GM06990 (cell line): ENCODE results near the gene ANK3.

Source experiments
- DNase-seq: peaks from one replicate; pipeline ENCODE4 v3.0.0-alpha.2; 2011; ENCODE audit not compliant: insufficient read length; ENCODE audit errors: extremely low read depth
- H3K27me3 ChIP-seq: replicated peaks from 2 replicates; pipeline ENCODE4 v1.6.0; 2011; ENCODE audit warnings: low read length; ENCODE audit not compliant: control insufficient read depth, insufficient read depth
- H3K36me3 ChIP-seq: 2 replicates; pipeline ENCODE4 v1.5.1; 2011; ENCODE audit warnings: low read length; ENCODE audit not compliant: control insufficient read depth, insufficient read depth
- H3K4me3 ChIP-seq: replicated peaks from 2 replicates; pipeline ENCODE4 v1.5.1; 2011; ENCODE audit warnings: low read depth, mild to moderate bottlenecking, control low read depth, low read length
- CTCF ChIP-seq: IDR thresholded peaks from 2 replicates; pipeline ENCODE4 v1.5.1; 2011; ENCODE audit warnings: low read length, control low read depth, mild to moderate bottlenecking, inconsistent platforms; ENCODE audit not compliant: insufficient read depth, poor library complexity, severe bottlenecking

Gene ANK3

GRCh38 chr10:60185421-60185820, 204.3 kb downstream of the ANK3 start:
- no peak for DNase-seq
- H3K4me3 ChIP-seq = no peak overlapping the region
- H3K36me3 ChIP-seq = no peaks in the 10 kb centered on the region
- H3K27me3 ChIP-seq = no peaks in the 10 kb centered on the region; the same call in 1 of the 2 replicates
- TF ChIP-seq CTCF = no peak

GRCh38 chr10:60182691-60183090, 207.0 kb downstream of the ANK3 start:
- TF ChIP-seq CTCF = no peak
- DNase-seq = no peak
- no peak overlapping the region for H3K4me3 ChIP-seq
- H3K27me3 ChIP-seq = no peaks in the 10 kb centered on the region; the same call in 1 of the 2 replicates
- no peaks in the 10 kb centered on the region for H3K36me3 ChIP-seq

GRCh38 chr10:60176925-60177324, 212.8 kb downstream of the ANK3 start:
- Histone ChIP-seq H3K27me3 (no peaks in the 10 kb centered on the region), H3K36me3 (no peaks in the 10 kb centered on the region), H3K4me3 (no peak overlapping the region)
- no peak for TF ChIP-seq CTCF
- DNase-seq = no peak

- Histone ChIP-seq H3K27me3 (no peaks in the 10 kb centered on the region), H3K36me3 (no peaks in the 10 kb centered on the region), H3K4me3 (no peak overlapping the region)
- TF ChIP-seq CTCF = no peak
- DNase-seq = no peak
Observed at GRCh38 chr10:60175441-60175971, 214.2 kb downstream of the ANK3 start.

GRCh38 chr10:60172363-60172990, 217.2 kb downstream of the ANK3 start:
- no peaks in the 10 kb centered on the region for H3K36me3 ChIP-seq
- H3K4me3 ChIP-seq = no peak overlapping the region
- no peaks in the 10 kb centered on the region for H3K27me3 ChIP-seq
- DNase-seq = no peak
- TF ChIP-seq CTCF = no peak

GRCh38 chr10:60171436-60172013, 218.2 kb downstream of the ANK3 start:
- H3K36me3 ChIP-seq = no peaks in the 10 kb centered on the region
- no peak for DNase-seq
- H3K4me3 ChIP-seq = no peak overlapping the region
- no peak for TF ChIP-seq CTCF
- no peaks in the 10 kb centered on the region for H3K27me3 ChIP-seq
